ENCODE data around the gene PLXDC1. TPM values are rescaled to one million over a fixed set of nuclear protein-coding genes. Genes with fewer than 3 reads are reported as not detected.

PLXDC1 gene
- total and polyA plus RNA-seq, 2 of the 13 experiments (the other 11 are each of a cell fraction or from before 2014, with no cell fraction given), result not detected

DNA sequence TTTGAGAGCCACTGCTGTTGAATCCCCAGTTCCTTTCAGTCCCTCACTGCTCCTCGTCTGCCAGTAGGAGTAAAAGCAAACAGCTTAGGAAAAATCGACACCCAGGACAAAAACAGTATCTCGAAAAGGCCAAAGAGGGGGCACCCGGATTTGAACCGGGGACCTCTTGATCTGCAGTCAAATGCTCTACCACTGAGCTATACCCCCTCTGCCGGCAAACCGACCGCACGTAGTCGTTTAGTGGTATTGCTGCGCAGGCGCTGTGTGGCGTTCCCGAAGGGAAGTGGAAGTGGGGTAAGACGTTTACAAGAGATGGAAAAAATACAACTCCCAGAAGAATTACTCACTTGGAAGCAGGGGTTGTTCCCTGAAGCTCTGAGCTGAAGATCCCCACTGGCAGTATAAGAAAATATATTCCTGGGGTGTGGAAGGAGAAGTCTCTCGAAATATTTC is 2.2 kb upstream of the PLXDC1 start (continued):
- TF ChIP-seq CAMTA2 (CRISPR knock-in tag; IDR thresholded peaks at IDR 0.05; ENCODE audit: borderline replicate concordance) (no peak), MTA1 (CRISPR knock-in tag; IDR thresholded peaks at IDR 0.05; ENCODE audit: borderline replicate concordance) (no peak), EHMT2 (IDR thresholded peaks at IDR 0.05; ENCODE audit: borderline replicate concordance, low read depth, low read length) (no peak), ZNF160 (CRISPR knock-in tag; IDR thresholded peaks at IDR 0.05) (no peak; the same call in 1 of the 2 replicates), ZFP62 (CRISPR knock-in tag; IDR thresholded peaks at IDR 0.05) (no peak; the same call in 1 of the 2 replicates), ZNF205 (CRISPR knock-in tag; IDR thresholded peaks at IDR 0.05) (peak; percentile 74; the same call in 1 of the 2 replicates), SSRP1 (CRISPR knock-in tag; IDR thresholded peaks at IDR 0.05) (peak; percentile 78; the same call in 1 of the 2 replicates), HMG20A (CRISPR knock-in tag; IDR thresholded peaks at IDR 0.05; ENCODE audit: borderline replicate concordance) (no peak)
- TF ChIP-seq, protein P1, sequence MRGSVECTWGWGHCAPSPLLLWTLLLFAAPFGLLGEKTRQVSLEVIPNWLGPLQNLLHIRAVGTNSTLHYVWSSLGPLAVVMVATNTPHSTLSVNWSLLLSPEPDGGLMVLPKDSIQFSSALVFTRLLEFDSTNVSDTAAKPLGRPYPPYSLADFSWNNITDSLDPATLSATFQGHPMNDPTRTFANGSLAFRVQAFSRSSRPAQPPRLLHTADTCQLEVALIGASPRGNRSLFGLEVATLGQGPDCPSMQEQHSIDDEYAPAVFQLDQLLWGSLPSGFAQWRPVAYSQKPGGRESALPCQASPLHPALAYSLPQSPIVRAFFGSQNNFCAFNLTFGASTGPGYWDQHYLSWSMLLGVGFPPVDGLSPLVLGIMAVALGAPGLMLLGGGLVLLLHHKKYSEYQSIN (CRISPR knock-in tag; IDR thresholded peaks at IDR 0.05; ENCODE audit: borderline replicate concordance), result no peak
- TF ChIP-seq, protein P2, sequence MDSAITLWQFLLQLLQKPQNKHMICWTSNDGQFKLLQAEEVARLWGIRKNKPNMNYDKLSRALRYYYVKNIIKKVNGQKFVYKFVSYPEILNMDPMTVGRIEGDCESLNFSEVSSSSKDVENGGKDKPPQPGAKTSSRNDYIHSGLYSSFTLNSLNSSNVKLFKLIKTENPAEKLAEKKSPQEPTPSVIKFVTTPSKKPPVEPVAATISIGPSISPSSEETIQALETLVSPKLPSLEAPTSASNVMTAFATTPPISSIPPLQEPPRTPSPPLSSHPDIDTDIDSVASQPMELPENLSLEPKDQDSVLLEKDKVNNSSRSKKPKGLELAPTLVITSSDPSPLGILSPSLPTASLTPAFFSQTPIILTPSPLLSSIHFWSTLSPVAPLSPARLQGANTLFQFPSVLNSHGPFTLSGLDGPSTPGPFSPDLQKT (CRISPR knock-in tag; IDR thresholded peaks at IDR 0.05; ENCODE audit: borderline replicate concordance), result no peak
- TF ChIP-seq, protein P3, sequence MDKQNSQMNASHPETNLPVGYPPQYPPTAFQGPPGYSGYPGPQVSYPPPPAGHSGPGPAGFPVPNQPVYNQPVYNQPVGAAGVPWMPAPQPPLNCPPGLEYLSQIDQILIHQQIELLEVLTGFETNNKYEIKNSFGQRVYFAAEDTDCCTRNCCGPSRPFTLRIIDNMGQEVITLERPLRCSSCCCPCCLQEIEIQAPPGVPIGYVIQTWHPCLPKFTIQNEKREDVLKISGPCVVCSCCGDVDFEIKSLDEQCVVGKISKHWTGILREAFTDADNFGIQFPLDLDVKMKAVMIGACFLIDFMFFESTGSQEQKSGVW (CRISPR knock-in tag; IDR thresholded peaks at IDR 0.05; ENCODE audit: borderline replicate concordance), result no peak
- TF ChIP-seq, protein P4, sequence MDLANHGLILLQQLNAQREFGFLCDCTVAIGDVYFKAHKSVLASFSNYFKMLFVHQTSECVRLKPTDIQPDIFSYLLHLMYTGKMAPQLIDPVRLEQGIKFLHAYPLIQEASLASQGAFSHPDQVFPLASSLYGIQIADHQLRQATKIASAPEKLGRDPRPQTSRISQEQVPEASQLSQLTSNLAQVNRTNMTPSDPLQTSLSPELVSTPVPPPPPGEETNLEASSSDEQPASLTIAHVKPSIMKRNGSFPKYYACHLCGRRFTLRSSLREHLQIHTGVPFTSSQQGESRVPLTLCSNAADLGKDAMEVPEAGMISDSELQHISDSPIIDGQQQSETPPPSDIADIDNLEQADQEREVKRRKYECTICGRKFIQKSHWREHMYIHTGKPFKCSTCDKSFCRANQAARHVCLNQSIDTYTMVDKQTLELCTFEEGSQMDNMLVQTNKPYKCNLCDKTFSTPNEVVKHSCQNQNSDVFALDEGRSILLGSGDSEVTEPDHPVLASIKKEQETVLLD (CRISPR knock-in tag; IDR thresholded peaks at IDR 0.05; ENCODE audit: low read depth), result no peak
- TF ChIP-seq, protein P5, sequence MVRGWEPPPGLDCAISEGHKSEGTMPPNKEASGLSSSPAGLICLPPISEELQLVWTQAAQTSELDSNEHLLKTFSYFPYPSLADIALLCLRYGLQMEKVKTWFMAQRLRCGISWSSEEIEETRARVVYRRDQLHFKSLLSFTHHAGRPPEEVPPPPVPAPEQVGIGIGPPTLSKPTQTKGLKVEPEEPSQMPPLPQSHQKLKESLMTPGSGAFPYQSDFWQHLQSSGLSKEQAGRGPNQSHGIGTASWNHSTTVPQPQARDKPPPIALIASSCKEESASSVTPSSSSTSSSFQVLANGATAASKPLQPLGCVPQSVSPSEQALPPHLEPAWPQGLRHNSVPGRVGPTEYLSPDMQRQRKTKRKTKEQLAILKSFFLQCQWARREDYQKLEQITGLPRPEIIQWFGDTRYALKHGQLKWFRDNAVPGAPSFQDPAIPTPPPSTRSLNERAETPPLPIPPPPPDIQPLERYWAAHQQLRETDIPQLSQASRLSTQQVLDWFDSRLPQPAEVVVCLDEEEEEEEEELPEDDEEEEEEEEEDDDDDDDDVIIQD (CRISPR knock-in tag; IDR thresholded peaks at IDR 0.05; ENCODE audit: low read depth), result no peak
- TF ChIP-seq, protein P6, sequence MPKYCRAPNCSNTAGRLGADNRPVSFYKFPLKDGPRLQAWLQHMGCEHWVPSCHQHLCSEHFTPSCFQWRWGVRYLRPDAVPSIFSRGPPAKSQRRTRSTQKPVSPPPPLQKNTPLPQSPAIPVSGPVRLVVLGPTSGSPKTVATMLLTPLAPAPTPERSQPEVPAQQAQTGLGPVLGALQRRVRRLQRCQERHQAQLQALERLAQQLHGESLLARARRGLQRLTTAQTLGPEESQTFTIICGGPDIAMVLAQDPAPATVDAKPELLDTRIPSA (CRISPR knock-in tag; IDR thresholded peaks at IDR 0.05; ENCODE audit: borderline replicate concordance), result no peak
- TF ChIP-seq, protein P7, sequence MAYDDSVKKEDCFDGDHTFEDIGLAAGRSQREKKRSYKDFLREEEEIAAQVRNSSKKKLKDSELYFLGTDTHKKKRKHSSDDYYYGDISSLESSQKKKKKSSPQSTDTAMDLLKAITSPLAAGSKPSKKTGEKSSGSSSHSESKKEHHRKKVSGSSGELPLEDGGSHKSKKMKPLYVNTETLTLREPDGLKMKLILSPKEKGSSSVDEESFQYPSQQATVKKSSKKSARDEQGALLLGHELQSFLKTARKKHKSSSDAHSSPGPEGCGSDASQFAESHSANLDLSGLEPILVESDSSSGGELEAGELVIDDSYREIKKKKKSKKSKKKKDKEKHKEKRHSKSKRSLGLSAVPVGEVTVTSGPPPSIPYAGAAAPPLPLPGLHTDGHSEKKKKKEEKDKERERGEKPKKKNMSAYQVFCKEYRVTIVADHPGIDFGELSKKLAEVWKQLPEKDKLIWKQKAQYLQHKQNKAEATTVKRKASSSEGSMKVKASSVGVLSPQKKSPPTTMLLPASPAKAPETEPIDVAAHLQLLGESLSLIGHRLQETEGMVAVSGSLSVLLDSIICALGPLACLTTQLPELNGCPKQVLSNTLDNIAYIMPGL (CRISPR knock-in tag; IDR thresholded peaks at IDR 0.05; ENCODE audit: borderline replicate concordance in 1 of 2, low read depth in 1 of 2), result peak; percentile 94 to 96
